HG03108 (cell line): ENCODE data around the gene AGAP1.

Experiments
- ATAC-seq: cut with Tn5 transposase; IDR thresholded peaks from one replicate; pipeline ENCODE4 v1.9.1; 2021; ENCODE audit warnings: moderate library complexity; ENCODE audit not compliant: unreplicated experiment

AGAP1 gene

DNA sequence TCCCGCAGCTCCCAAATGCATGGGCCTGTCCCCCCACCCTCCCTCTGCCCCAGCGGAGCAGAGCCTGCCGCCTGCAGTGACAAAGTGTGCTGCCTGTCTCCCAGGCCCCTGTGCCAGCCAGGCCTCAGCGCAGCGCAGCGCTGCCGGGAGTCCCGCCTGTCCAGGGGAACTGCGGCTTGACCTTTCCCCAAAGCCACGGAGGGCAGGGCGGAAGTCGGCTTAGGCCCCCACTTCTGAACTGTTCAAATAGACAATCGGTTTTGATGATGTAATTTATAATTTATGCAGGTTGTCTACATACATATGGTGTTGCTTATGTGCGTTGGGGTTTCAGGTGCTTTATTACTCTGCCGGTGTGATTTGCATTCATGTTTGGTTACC, 667.2 kb downstream of the AGAP1 start:
- ATAC-seq: no peak

DNA sequence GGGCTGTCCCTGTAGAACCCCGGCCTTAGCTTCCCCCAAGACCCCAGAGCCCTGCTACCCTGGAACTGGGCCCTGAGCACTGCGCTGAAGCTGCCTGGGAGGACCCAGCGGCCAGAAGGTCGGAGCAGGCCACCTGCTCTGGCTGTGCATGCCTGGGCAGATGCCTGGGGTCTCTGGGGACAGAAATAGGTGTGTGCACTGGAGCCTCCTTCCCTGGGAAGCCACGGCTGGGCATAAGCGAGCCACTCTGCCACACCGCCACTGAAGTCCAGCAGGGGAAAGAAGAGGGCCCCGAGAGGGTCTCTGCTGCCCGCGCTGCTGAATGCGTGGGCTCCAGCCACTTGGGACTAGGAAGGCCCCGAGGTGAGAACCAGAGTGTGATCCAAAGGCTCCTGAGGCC, 667.7 kb downstream of the AGAP1 start:
- ATAC-seq: no peak

DNA sequence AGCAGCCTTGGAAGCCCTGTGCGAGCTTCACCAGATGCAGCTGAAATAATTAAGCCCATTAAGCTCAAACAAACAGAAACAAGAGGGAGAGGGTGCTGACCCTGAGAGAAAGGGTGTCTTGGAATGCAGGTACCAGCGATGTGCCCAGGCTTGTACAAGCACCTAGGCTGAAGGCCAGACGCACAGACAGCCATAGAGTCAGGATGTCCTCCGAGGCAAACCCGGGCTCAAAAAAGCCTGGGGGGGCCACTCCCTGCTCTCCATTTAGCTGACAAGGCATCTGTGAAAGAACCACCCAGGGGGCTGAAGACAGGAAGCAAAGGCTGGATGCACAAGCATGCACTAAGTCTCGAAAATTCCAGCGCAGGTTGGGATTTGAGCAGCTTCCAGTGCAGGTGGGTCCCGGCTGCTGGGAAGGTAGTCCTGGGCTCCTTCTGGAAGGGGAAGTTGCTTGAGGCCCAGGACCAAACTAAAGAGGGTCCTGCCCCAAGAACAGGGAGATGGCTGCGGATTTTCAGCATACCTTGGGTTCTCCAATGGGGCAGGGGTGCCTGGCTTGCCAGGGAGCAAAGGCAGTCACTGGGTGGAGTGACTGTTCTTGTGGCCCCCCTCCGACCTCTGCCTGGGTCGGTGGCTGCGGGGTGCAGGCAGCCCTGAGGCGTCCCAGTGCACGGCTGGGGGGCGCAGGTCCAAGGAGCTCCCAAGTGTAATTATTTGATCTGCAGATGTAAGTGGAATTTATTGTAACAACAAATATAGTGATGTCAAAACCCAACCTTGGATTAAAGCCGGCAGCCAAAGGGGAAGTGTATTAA, 668.4 kb downstream of the AGAP1 start:
- no peak for ATAC-seq

DNA sequence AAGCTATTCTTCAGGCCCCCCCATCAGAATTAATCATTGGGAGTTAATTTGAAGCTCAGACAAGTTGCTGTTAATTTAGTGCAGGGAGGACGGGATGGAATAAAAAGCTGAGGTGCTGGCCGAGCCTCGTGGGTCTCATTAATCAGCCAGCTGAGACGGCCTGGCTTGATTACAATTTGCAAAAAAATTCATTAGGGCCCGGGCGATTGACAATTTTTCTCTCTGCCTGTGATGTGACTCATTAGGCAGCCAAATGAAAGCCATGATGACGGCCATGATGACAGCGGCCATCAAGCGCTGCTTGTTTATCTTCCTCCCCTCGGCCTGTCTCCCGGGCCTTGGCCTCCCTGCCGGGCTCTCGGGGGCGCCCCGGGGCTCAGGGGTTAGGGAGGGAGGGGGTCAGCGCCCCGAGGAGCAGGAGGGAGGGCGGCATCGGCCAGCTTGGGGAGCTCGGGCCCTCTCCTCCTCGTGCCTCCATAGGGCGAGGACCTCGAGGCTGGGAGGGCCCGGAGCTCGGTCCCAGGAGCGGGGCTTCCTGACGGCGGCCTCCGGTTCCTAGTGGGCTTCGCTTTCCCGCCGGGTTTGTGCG, 669.1 kb downstream of the AGAP1 start:
- ATAC-seq: no peak

DNA sequence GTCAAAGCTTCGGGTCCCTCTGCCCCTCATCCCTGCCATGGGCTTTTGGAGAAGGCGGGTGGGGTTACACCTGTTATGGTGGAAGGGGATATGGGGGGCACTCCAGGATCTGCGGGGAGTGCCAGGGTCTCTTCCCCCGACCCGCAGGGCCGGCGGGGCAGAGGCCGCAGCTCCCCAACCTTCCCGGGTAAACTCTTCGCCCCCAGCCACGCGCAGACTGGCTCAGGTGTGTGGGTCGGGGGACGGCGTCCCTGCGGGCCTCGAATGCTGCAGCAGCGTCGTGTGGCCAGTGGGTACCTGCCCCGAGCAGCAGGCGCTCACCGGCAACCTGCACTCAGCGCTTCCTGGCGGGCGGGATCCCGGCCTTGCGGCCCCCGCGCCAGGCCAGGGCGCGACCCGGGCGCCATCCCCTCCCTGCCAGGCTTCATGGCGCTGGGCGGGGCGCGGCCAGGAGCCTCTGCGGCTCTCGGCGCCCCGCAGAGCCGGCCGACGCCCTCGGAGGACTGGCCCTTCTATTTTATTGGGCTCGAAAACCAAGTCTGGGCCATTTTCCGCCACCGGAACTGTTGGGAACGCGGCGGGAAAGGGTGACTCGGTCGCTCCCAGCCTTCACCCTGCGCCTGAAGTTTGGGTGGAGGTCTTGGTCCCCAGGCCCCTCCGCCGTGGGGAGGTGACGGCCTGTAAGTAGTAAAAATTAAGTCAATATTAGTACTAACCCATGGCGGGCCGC, 669.8 kb downstream of the AGAP1 start:
- no peak for ATAC-seq

GRCh38 chr2:236164201-236164924, 670.5 kb downstream of the AGAP1 start:
- ATAC-seq: no peak

DNA sequence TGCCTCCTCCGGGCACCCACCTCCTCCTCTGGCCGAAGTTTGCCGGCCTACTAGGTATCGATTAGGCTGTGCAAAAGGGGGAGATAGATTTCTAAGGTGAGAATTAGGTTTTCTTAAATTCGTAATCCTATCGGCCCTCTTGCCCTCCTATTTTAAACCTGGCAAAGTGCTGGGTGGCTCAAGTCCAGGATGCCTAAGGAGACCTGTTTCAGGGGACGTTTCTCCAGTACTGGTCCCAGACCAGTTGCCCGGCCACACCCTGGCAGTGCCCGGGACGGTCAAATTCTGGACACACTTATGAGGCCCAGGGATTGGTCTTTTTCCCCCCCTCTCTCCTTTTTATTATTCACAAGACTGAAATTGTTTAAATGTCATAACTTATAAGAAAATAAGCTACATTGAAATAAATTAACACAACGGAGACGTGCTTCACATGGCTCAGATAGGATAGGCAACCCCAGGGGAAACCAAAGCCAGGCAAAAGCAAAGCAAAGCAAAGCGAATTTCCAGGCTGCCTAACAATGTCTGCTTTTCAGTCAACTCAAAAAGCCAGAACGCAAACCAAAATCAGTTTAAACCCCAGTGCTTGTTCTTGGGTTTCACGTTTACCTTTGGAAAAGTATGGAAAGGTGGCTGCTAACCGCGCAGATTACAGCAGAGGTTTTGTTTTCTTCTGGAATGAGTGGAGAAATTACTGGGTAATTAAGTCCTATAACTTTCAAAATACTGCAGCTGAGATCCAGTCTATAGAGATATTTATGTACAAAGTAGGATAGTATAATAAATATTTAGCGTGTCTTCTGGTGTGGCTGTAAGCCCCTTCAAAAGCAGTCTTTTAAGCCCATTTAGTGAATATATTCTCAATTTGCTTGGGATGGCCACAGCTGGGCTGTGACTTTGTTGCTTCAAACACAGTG, 671.3 kb downstream of the AGAP1 start:
- no peak for ATAC-seq

DNA sequence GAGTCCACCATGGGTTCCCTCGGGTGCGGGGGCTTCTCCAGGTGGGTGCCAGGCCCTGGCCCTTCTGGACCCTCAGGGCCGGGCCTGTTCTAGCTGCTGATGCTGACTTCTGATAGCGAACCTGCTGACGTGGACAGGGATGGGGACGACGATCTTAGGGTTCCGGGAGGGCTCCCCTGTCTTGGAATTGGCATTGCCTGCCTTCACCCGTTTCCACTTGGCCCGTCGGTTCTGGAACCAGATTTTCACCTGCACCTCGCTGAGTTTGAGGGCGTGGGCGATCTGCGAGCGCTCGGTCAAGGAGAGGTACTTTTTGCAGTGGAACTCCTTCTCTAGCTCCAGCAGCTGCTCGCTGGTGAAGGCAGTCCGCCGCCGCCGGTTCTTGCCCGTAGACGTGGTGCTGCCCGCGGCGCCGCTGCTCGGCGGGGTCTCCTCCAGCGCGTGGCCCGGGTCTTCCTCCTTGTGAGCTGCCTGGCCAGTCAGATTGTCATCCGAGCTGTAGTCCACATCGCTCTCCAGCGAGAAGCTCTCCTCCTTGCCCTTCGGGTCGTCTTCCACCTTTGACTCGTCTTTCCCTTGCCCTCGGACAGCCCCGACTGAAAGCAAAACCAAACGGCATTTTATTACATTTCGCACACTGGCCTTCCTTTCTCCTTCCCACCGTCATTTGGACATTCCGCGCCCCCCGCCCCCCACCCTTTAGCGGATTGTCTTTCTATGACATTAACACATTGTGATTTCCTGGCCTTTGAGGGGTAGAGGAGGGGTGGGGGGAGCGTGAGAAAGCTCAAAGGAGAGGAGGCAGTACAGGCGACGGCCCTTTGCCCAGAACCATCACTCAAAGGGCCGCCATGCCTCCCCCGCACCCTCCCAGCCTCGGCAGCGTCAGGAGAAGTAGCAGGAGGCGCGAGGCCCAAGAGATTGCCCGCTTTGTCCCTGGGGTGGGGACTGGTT, 672.3 kb downstream of the AGAP1 start:
- no peak for ATAC-seq

GRCh38 chr2:236166796-236167296, 673.0 kb downstream of the AGAP1 start:
- no peak for ATAC-seq

DNA sequence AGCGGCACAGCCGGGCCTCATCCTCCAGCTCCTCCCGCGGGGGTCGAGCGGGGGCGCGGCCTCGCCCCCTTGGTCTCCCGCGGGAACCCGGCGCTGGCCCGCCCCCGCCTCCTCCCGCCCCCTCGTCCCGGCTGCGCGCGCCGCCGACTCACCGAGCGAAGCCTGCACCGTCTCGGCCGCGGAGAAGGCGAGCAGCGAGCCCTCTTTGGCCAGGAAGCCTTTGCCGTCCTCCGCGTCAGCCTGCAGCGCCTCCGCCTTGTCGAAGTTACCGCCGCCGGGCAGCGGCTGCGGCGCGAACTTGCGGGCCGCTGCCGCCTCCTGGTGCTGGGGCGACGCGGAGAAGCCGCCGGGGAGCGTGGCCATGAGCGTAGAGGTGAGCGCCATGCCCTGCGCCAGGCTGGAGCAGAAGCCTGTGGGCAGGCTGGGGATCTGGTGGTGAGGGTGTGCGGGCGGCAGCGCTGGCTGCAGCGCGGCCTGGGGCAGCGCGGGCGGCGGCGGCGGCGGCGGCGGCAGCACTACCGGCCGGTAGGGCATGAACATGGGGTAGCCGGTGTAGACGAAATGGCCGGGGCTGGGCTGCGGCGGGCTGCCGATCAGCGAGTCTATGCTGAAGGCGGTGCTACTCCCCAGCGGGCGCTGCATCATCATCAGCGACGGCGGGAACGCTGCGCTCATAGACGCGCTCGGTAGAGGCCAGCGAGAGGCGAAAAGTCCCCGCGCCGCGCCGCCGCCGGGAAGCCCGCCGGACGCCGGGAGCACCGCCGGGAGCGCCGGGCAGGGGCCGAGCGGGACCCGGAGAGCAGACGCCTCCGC, 673.7 kb downstream of the AGAP1 start:
- no peak for ATAC-seq

DNA sequence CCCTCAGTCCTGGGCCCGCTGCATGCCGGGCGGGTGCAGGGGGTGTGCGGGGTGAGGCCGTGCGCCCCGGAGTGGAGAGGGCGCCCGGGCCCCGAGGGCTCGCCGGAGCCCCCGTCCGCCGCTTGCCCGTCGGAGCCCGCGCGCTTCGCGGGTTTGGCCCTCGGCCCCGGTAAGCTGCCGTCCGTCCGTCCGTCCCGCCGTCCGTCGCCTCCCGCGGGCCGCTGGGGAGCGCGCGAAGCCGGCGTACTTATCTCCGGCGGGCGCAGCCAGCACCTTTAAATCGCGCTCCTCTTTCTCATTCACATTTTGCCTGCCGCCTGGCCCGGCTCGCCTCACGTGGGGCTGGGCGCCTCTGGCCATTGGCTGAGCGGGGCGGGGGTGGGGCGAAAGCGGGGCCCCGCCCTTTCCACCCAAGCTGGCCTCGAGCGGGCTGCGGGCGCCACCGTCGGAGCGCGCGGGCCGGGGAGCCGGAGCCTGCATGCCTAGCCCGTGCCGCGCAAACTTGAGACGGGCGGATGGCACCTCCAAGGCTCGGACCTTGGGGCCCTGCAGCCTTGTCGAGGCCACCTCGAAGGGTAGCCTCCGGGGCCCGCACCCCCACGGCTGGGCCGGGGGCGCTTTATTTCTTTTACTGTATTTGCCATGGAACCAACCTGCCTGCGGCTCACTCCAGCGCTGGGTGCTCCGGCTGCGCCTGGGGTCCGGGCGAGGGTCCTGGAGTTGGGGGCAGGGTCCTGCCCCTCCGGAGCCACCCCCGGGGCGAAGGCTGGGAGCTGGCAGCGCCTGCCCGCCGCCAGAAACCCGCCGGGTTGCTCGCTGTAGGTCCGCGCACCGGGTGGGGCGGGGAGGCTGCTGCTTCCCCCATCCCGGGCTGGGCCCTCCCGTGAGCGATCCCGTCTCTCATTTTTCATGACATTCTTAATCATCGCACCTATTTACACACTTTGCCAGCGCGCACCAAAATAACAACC, 674.6 kb downstream of the AGAP1 start, which contains the start of gene GBX2:
Gene GBX2 (minus strand): TSS at position 277 of the 971 bp plus-strand sequence. CDS start 415 bp downstream, outside the sequence.
- ATAC-seq: no peak

DNA sequence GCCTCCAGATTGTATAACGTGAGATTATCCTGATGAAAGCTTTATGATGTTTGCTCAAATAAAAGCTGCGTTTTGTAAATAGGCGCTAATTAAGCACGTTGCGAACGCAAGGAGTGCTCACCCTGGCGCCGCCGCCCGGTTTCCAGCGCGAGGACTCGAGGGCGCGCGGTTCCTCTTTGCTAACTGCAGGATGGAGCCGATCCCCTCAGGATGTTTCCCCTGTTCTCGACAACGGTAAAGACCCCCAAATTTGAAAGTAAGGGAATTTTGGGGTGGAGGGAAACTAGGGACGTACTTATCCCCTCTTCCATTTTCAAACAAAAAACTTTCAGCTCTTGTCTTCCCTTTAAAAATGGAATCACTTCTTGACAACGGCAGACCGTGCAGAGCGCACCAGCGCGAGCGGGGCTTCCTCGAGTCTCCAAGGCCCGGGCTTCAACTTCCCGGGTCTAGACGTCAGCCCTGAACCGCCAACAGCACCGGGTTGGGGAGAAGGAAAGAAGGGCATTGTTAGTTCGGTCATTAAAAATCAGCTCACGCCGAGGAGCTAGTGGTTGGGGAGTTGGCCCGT, 675.4 kb downstream of the AGAP1 start:
- no peak for ATAC-seq

GRCh38 chr2:236169741-236170589, 676.1 kb downstream of the AGAP1 start:
- ATAC-seq: no peak

DNA sequence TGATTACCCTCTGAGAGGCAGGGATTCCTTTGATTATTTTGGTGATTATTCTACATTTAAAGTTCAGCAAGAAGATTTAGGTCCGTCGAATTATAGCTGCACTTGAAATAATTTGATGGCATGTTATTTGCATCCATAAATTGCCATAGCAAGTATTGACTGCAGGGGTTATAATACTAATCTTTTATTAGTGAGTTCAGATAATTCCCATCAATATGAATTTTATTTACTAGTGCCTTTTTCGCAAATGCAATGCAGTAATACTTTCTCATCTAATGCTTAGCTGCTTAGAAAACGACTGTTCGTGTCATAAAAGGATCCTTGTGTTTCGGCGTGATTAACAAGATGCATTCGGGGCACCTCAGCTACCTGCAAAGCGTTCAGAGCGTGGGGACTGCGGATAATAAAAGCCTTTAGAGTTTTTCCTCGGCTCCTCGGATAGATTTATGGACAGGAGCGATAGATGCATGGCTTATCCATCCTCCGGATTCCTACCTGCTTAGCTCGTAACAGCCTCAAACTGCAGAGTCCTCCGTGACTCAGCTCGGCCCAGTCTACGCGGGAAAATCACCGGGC, 676.8 kb downstream of the AGAP1 start:
- no peak for ATAC-seq

DNA sequence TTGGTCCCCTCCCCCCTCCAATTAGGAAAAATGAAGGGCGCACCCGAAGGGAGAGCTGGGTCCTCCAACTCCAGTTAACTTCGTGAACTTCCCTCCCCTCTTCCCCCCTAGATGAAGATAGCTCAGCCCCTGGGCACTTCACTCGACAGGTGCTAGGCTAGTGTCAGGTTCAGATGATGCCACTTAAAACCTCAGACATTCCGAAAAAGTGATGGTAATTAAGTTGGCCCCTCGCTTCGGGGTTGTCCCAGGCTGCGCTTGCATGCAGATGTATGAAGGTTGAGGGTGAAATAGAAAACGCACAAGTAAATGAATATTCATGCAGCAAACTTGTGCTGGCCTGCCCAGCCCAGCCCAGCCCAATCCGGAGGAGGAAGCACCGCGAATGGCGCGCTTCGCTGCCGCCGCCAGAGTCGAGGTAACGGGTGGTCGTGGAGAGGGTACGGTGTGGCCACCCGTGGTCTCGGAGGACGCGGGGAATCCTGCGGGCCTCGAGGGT, 677.4 kb downstream of the AGAP1 start:
- no peak for ATAC-seq
